ENCODE results near the gene PABPC1L.

DNA sequence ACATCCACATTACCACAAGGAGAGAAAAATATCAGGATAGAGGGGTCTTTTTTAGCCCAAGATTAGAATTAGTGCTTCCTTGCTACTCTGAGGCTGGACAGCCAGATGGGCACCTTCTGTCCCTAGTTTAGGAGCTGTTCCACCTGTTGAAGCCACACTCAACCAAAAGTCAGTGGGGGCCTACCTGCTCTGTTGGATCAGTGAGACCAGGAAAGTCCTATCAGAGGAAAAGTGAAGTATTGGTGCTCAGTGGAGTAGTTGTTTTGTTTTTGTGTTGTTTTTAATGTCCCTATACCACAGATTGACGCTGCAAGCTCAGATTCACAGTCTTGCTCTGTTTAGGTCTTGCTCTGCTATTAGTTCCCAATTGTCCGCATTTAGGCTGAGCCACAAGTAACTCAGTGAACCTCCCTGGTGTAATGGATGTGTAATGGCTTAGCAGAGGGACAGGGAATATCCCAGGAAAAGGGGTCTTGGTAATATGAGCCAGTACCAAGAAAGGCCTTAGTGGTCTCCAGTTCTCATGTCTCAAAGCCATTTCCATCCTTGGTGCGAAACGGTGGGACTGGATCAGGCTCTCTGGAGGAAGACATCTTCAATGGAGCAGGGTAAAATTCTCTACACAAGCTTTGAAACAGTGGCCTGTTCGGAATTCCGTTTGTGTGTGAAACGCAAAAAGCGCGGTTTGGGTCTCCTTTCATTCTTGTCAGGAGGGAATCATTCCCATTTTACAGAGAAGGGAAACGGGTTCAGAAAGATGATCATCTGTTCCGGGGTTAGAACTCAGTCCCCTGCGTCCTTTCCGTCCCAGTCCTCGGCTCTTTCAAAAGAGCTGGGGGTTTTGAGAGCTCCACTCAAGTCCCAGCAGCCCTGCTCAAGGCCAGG lies 631 bp upstream of the PABPC1L start:
- TF ChIP-seq EZH2 (IDR thresholded peaks at IDR 0.05; ENCODE audit: borderline replicate concordance, insufficient read depth, low read depth, low read length, poor library complexity, severe bottlenecking): no peak
- TF ChIP-seq, protein P1, sequence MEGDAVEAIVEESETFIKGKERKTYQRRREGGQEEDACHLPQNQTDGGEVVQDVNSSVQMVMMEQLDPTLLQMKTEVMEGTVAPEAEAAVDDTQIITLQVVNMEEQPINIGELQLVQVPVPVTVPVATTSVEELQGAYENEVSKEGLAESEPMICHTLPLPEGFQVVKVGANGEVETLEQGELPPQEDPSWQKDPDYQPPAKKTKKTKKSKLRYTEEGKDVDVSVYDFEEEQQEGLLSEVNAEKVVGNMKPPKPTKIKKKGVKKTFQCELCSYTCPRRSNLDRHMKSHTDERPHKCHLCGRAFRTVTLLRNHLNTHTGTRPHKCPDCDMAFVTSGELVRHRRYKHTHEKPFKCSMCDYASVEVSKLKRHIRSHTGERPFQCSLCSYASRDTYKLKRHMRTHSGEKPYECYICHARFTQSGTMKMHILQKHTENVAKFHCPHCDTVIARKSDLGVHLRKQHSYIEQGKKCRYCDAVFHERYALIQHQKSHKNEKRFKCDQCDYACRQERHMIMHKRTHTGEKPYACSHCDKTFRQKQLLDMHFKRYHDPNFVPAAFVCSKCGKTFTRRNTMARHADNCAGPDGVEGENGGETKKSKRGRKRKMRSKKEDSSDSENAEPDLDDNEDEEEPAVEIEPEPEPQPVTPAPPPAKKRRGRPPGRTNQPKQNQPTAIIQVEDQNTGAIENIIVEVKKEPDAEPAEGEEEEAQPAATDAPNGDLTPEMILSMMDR (IDR thresholded peaks at IDR 0.05): no peak
